HFF-Myc (cell line): ENCODE results near the gene CCDC51.

Experiments used
- DNase-seq: peaks from one replicate; pipeline ENCODE4 v3.0.0-alpha.2; 2011; ENCODE audit warnings: low read depth; ENCODE audit errors: extremely low read depth
- H3K4me3 ChIP-seq: replicated peaks from 2 replicates; pipeline ENCODE4 v1.5.1; 2011; ENCODE audit warnings: low read depth, mild to moderate bottlenecking, control low read depth, low read length
- TF ChIP-seq, protein P1 (sequence below): IDR thresholded peaks from 2 replicates; pipeline ENCODE4 v1.5.1; 2012; ENCODE audit warnings: mild to moderate bottlenecking, low read depth, low read length, control low read depth; ENCODE audit errors: missing control alignments

CCDC51 gene

DNA sequence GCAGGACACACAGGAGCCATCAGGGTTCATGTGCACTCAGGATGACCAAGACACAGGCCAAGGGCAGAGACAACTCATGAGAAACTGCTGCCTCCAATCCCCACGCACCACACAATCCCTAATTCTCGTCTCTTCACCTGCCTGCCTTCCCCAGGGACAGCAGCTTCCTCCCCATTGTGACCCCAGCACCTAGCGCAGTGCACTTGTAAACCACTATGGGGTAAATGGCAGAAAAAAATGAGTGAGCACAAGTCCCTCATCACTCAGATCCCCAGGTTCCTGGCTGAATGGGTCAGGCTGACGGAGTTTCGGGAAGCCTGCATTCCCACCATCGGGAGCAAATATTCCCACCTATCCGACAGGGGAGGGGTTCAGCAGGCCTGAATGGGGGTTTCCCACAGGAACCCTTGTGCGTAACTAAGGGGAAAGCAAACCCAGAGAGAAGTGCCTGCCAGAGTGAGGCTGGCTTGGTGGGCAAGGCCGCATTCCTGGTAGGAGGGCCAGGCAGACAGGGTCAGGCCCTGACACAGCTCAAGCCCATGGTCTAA lies 28.8 kb downstream of the CCDC51 start:
- TF ChIP-seq, protein P1, sequence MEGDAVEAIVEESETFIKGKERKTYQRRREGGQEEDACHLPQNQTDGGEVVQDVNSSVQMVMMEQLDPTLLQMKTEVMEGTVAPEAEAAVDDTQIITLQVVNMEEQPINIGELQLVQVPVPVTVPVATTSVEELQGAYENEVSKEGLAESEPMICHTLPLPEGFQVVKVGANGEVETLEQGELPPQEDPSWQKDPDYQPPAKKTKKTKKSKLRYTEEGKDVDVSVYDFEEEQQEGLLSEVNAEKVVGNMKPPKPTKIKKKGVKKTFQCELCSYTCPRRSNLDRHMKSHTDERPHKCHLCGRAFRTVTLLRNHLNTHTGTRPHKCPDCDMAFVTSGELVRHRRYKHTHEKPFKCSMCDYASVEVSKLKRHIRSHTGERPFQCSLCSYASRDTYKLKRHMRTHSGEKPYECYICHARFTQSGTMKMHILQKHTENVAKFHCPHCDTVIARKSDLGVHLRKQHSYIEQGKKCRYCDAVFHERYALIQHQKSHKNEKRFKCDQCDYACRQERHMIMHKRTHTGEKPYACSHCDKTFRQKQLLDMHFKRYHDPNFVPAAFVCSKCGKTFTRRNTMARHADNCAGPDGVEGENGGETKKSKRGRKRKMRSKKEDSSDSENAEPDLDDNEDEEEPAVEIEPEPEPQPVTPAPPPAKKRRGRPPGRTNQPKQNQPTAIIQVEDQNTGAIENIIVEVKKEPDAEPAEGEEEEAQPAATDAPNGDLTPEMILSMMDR, result no peak
- no peak overlapping the region for H3K4me3 ChIP-seq
- DNase-seq, result no peak

DNA sequence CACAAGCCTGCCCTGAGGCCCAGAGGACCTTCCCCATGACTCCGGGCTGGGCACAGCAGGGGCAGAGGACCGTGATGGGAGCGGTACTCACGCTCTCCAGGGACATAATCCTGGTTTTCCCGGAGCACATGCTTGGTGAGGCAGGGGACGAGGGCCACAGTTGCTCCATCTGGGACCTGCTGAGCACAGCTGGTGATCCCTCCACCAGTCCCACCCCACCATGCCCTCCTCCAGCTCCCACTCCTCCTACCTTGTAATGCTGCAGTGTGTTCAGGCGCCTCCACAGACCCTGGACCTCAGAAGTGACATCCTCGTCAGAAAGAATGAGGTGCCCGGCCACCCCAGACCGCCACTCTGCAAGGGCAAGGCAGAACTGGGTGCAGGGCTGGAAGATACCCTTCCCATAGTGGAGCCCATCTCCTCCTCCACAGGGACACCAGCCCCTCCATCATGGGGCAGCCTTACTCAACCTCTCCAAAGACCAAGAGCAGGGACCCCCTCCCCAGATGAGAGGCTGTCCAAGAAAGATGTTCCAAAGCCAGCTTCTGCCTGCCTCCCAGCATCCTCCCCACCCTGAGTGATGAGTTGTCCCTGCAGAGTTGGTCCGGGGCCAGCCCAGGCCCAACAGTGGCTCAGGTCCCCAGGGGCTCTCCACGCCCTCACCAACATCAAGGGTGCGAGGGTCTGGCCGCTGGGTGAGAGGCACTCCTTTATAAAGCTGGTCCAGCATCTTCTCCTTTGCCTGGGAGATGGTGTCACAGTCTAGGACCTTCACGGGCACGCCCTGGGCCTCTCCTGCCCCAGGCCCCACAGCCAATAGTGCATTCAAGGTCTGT lies 29.5 kb downstream of the CCDC51 start:
- no peak for DNase-seq
- TF ChIP-seq, protein P1, result no peak
- H3K4me3 ChIP-seq, result no peak overlapping the region

DNA sequence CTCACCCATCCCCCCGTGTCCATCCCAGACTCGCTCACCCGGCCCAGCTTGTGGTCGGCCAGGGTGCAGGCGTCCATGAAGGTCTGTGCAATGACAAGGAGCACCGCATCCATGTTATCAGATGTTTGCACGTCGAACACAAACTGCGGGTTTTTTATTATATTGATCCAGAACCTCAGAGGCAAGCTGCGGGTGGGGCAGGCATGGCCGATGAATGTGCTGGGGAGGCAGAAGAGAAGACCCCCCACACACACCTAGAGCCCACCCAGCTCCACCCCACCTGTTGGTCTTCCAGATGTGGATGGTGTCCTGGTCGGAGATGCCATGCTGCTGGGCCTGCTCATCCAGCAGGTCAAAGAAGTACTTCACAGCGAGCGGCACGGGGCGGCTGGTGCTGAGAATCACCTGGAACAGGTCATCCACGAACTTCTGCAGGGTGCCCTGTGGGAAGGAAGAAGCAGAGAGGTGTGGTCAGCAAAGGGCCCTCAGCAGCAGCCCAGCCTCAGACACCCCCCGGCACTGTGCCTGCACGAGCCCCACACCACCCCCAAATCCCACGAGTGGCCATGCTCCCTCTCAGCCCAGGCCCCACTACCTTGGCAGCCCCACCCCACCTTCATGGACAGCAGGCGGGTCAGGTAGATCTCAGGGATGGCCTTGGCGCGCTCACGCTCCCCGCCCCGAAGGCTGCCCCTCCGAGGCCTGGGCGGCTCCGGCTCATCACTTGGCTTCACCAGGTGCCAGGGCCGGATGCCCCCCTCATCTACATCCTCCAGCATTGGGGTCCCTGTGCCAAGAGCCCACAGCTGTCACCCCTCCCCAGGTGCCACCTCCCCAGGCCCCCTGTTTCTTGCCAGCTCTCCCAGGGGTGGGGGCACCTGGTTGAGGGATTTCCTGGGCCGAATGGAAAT lies 30.4 kb downstream of the CCDC51 start:
- H3K4me3 ChIP-seq, result no peak overlapping the region
- TF ChIP-seq, protein P1, result no peak
- no peak for DNase-seq

- no peak for DNase-seq
- TF ChIP-seq, protein P1, result no peak
- no peak overlapping the region for H3K4me3 ChIP-seq
These were observed 31.1 kb downstream of the CCDC51 start for GRCh38 chr3:48408823-48409281.

DNA sequence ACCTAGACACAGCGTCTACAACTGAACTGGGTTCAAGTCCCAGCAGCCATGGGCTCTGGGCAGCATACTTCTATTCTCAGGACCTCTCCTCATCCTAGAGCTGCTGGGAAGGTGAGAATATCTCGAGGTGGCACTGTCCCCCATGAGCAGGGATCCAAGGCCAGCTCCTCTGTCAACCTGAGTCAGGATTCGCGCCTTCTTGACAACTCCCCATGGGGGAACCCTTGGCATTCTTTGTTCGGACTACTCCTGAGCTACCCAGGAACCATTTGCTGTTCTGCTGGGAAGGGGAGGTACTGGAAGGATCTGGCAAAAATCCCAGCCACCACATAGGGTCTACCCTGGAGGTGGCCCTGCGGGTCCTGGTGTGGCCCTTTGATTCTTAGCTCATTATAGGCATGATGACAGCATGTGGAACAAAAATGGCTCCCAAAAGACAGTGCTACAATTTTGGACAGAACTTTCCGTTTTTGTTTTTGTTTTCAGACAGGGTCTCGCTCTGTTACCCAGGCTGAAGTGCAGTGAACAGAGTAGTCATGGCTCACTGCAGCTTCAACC lies 32.3 kb downstream of the CCDC51 start:
- TF ChIP-seq, protein P1, result no peak
- DNase-seq, result no peak
- no peak overlapping the region for H3K4me3 ChIP-seq
